HCT116 (cell line): ENCODE results near the gene PRLR. TPM values are rescaled to one million over a fixed set of nuclear protein-coding genes. Genes with fewer than 3 reads are reported as not detected.

ENCODE experiments used
- ATAC-seq: fragments of 200-7000 bp; cut with Tn5 transposase; 2 replicates; pipeline ENCODE4 v1.9.1; 2020; ENCODE audit warnings: mild to moderate bottlenecking, moderate library complexity
- BruUV-seq: library from RNA; stranded (reverse); fragments of 400-500 nt; replicated peaks from 2 replicates; lab custom pipeline; 2021; lab: Mats Ljungman, UMichigan
- CTCF ChIA-PET: fragments of 300-600 bp; sonication (Branson Sonifier 250); formaldehyde crosslinking; loops from one replicate; lab custom pipeline; 2021; ENCODE audit warnings: antibody characterized with exemption; lab: Charles Lee
- POLR2A ChIA-PET: fragments of 300-600, 350-600 bp; sonication (Branson Sonifier 250); formaldehyde crosslinking; loops from one replicate; lab custom pipeline; 2021; ENCODE audit warnings: antibody characterized with exemption; lab: Charles Lee
- RAD21 ChIA-PET, 2 experiments: fragments of 300-600 bp; sonication (Branson Sonifier 250); formaldehyde crosslinking; loops; one replicate each; lab custom pipeline; 2023; ENCODE audit warnings: low total read pairs in 2 of 2; ENCODE audit not compliant: uncharacterized antibody in 2 of 2, unreplicated experiment in 2 of 2, low non-redundant PET in 1 of 2; lab: Charles Lee
- DNase-seq: peaks from one replicate; pipeline ENCODE4 v3.0.0-alpha.2; 2010; ENCODE audit warnings: low read depth, low spot score
- H2AFZ ChIP-seq: fragments of 200-600 bp; shearing (Covaris generic), sonication (generic); 2 replicates; pipeline ENCODE4 v1.6.1; 2017; ENCODE audit warnings: low read depth, mixed run types, mixed read lengths, antibody characterized with exemption, low read length; ENCODE audit not compliant: poor library complexity, severe bottlenecking
- H3K27ac ChIP-seq: 2 replicates; pipeline ENCODE4 v1.5.1; 2012; ENCODE audit warnings: low read depth, low read length
- H3K27me3 ChIP-seq: fragments of 200-600 bp; sonication (generic); 2 replicates; pipeline ENCODE4 v1.6.1; 2016; ENCODE audit warnings: mixed run types, low read length, mixed read lengths; ENCODE audit not compliant: insufficient read depth
- H3K36me3 ChIP-seq, 2 experiments: fragments of 200-500 bp in 1 of 2; fragments of 200-600 bp in 1 of 2; sonication (Bioruptor generic) in 1 of 2; sonication (generic) in 1 of 2; 2 replicates each; pipeline versions ENCODE4 v1.5.1 to v1.6.1; 2014 to 2016; ENCODE audit warnings: low read length in 2 of 2, inconsistent platforms in 1 of 2, mixed read lengths in 1 of 2, mixed run types in 1 of 2; ENCODE audit not compliant: insufficient read depth in 2 of 2, control insufficient read depth in 1 of 2
- H3K4me1 ChIP-seq, 2 experiments: fragments of 200-600 bp in 1 of 2; sonication (generic) in 1 of 2; 2 replicates each; pipeline versions ENCODE4 v1.5.1 to v1.6.1; 2012 to 2017; ENCODE audit warnings: low read length in 2 of 2, inconsistent platforms in 1 of 2, mild to moderate bottlenecking in 1 of 2, mixed read lengths in 1 of 2, mixed run types in 1 of 2, moderate library complexity in 1 of 2; ENCODE audit not compliant: insufficient read depth in 2 of 2, control insufficient read depth in 1 of 2
- H3K4me2 ChIP-seq: fragments of 200-600 bp; sonication (generic); 2 replicates; pipeline ENCODE4 v1.6.1; 2017; ENCODE audit warnings: mixed run types, low read length, mixed read lengths
- H3K4me3 ChIP-seq, 2 experiments: fragments of 200-600 bp in 1 of 2; sonication (generic) in 1 of 2; replicated peaks in 1 of 2; 2 replicates each; pipeline ENCODE4 v1.5.1; 2011 to 2016; ENCODE audit warnings: low read length in 2 of 2, control low read depth in 1 of 2, low read depth in 1 of 2, mild to moderate bottlenecking in 1 of 2, mixed read lengths in 1 of 2, mixed run types in 1 of 2
- H3K79me2 ChIP-seq: fragments of 200-600 bp; sonication (generic); 2 replicates; pipeline ENCODE4 v1.6.1; 2017; ENCODE audit warnings: mild to moderate bottlenecking, mixed run types, low read length, moderate library complexity, mixed read lengths; ENCODE audit not compliant: insufficient read depth
- H3K9ac ChIP-seq: fragments of 200-600 bp; sonication (generic); 2 replicates; pipeline ENCODE4 v1.6.1; 2016; ENCODE audit warnings: low read length, mixed read lengths
- H3K9me2 ChIP-seq: fragments of 200-600 bp; sonication (generic), shearing (Covaris generic); 2 replicates; pipeline ENCODE4 v1.6.1; 2017; ENCODE audit warnings: mixed run types, mild to moderate bottlenecking, moderate library complexity; ENCODE audit not compliant: insufficient read depth
- H3K9me3 ChIP-seq, 2 experiments: fragments of 200-500 bp in 1 of 2; fragments of 200-600 bp in 1 of 2; sonication (Bioruptor generic) in 1 of 2; sonication (generic) in 1 of 2; 2 replicates each; pipeline ENCODE4 v1.6.1; 2014 to 2017; ENCODE audit warnings: low read length in 2 of 2, mixed read lengths in 2 of 2, inconsistent platforms in 1 of 2, low read depth in 1 of 2, mild to moderate bottlenecking in 1 of 2, mixed run types in 1 of 2, moderate library complexity in 1 of 2; ENCODE audit not compliant: control insufficient read depth in 1 of 2, insufficient read depth in 1 of 2
- H4K20me1 ChIP-seq: fragments of 200-600 bp; sonication (generic), shearing (Covaris generic); 2 replicates; pipeline ENCODE4 v1.6.1; 2017; ENCODE audit warnings: mixed run types, mild to moderate bottlenecking, moderate library complexity; ENCODE audit not compliant: insufficient read depth
- CEBPB ChIP-seq: IDR thresholded peaks from 2 replicates; pipeline ENCODE4 v1.6.1; 2012; ENCODE audit warnings: low read depth
- EGR1 ChIP-seq: IDR thresholded peaks from 2 replicates; pipeline ENCODE4 v1.6.1; 2012; ENCODE audit warnings: low read depth
- MAX ChIP-seq: IDR thresholded peaks from 2 replicates; pipeline ENCODE4 v1.6.1; 2012
- SIN3A ChIP-seq: IDR thresholded peaks from 2 replicates; pipeline ENCODE4 v1.6.1; 2012; ENCODE audit warnings: low read depth
- SP1 ChIP-seq: IDR thresholded peaks from 2 replicates; pipeline ENCODE4 v1.6.1; 2012; ENCODE audit warnings: low read depth
- TCF7L2 ChIP-seq: IDR thresholded peaks from 2 replicates; pipeline ENCODE4 v1.7.0; 2011; ENCODE audit warnings: borderline replicate concordance, inconsistent platforms; ENCODE audit not compliant: insufficient read depth, insufficient read length; ENCODE audit errors: extremely low read depth
- intact Hi-C: fragments of 100-400 bp; cut with micrococcal nuclease; formaldehyde crosslinking; loops from 2 replicates; pipeline ENCODE4 v1.10.0; 2022
- total RNA-seq: library from RNA; stranded (reverse); gene quantifications from one replicate; pipeline ENCODE4 v1.2.1, GENCODE V29; 2021; ENCODE audit not compliant: unreplicated experiment

Gene PRLR
- total RNA-seq, 1 experiment from 2014 or later = 0.10 TPM

DNA sequence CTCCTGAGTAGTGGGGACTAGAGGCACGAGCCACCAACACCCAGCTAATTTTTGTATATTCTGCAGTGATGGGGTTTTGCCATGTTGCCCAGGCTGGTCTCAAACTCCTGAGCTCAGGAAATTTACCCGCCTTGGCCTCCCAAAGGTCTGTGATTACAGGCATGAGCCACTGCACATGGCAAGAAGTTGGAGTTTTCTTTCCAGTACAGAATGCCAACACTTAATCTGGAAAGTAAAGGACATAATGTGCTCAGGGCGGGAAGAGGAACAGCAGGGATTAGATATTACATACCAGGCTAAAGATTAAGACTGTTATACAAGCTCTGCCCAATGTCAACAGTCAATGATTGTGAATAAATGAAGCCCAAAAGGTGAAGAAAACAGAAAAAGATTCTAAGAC is 135.3 kb downstream of the PRLR start:
- H2AFZ ChIP-seq = no peak overlapping the region
- no TSS peak for BruUV-seq
- H3K79me2 ChIP-seq = no peaks in the 10 kb centered on the region
- H3K9me3 ChIP-seq = no peaks in the 10 kb centered on the region
- ChIA-PET POLR2A (no interaction called here), RAD21 (no interaction called here), CTCF (no interaction called here)
- TF ChIP-seq SIN3A (no peak), CEBPB (no peak)
- no peaks in the 10 kb centered on the region for H4K20me1 ChIP-seq
- H3K4me2 ChIP-seq = no peak overlapping the region
- H3K27me3 ChIP-seq = peaks cover 22% of the 10 kb centered on the region
- H3K4me3 ChIP-seq = no peak overlapping the region
- DNase-seq (no peak), ATAC-seq (no peak)
- no peaks in the 10 kb centered on the region for H3K36me3 ChIP-seq
- intact Hi-C loops = loop anchor here (10.0 kb wide), 1 partner anchor 500 kb away; no protein-coding TSS in a partner anchor
- H3K9ac ChIP-seq = no peak overlapping the region
- no peaks in the 10 kb centered on the region for H3K9me2 ChIP-seq
- no peak overlapping the region for H3K27ac ChIP-seq
- H3K4me1 ChIP-seq = no peaks in the 10 kb centered on the region

GRCh38 chr5:35092703-35093102 is 137.6 kb downstream of the PRLR start:
- no peak overlapping the region for H3K27ac ChIP-seq
- TF ChIP-seq MAX = no peak
- TF ChIP-seq SP1 = no peak
- TF ChIP-seq TCF7L2 = no peak
- TF ChIP-seq EGR1 = no peak
- no peaks in the 10 kb centered on the region for H3K36me3 ChIP-seq
- RAD21 ChIA-PET = no interaction called here
- no peaks in the 10 kb centered on the region for H3K4me1 ChIP-seq
- no TSS peak for BruUV-seq
- no peaks in the 10 kb centered on the region for H3K9me3 ChIP-seq
- no peak overlapping the region for H3K4me3 ChIP-seq
- H2AFZ ChIP-seq = no peak overlapping the region
- POLR2A ChIA-PET = no interaction called here
- ATAC-seq = no peak
- H3K4me2 ChIP-seq = no peak overlapping the region
- intact Hi-C loops = loop anchor here (10.0 kb wide), 1 partner anchor 502 kb away; no protein-coding TSS in a partner anchor
- H3K79me2 ChIP-seq = no peaks in the 10 kb centered on the region
- CTCF ChIA-PET = no interaction called here
- H3K9ac ChIP-seq = no peak overlapping the region
- H4K20me1 ChIP-seq = no peaks in the 10 kb centered on the region
- H3K27me3 ChIP-seq = peaks cover 33% of the 10 kb centered on the region
- DNase-seq = no peak
- H3K9me2 ChIP-seq = no peaks in the 10 kb centered on the region
